ENCODE results near the gene PNP.
"Not testable (repeated sequence)": the region's sequence is repeated elsewhere in the genome, so short reads cannot be mapped to it uniquely, and the experiment has no call there.

The PNP gene

GRCh38 chr14:20493634-20494033 is 24.4 kb downstream of the PNP start:
- peak overlapping the region; percentile 66; the same call in 1 of the 2 replicates for H3K27ac ChIP-seq (ENCODE audit: low read depth, low read length)
- H3K9ac ChIP-seq (ENCODE audit: low read length) = peak overlapping the region; percentile 50

GRCh38 chr14:20494935-20495766 is 25.9 kb downstream of the PNP start:
- Histone ChIP-seq H3K4me1 (ENCODE audit: control insufficient read depth, insufficient read depth, low read length) (peaks cover 55% of the 10 kb centered on the region), H3K36me3 (ENCODE audit: control insufficient read depth, insufficient read depth, low read length) (no peaks in the 10 kb centered on the region), H3K27ac (ENCODE audit: low read depth, low read length) (peak overlapping the region; percentile 81; the same call in 1 of the 2 replicates), H3K9me3 (ENCODE audit: control insufficient read depth, insufficient read depth, low read depth, low read length) (no peaks in the 10 kb centered on the region; the same call in 1 of the 2 replicates), H3K27me3 (ENCODE audit: control insufficient read depth, insufficient read depth, low read length) (no peaks in the 10 kb centered on the region), H3K9ac (ENCODE audit: low read length) (peak overlapping the region; percentile 84), H3K4me3 (ENCODE audit: low read depth, low read length) (peak overlapping the region; percentile 0; the same call in 1 of the 2 replicates)

More at GRCh38 chr14:20493634-20494033, 24.4 kb downstream of the PNP start:
- H3K9me3 ChIP-seq (ENCODE audit: control insufficient read depth, insufficient read depth, low read depth, low read length) = no peaks in the 10 kb centered on the region; the same call in 1 of the 2 replicates
- H3K4me3 ChIP-seq (ENCODE audit: low read depth, low read length) = no peak overlapping the region
- H3K4me1 ChIP-seq (ENCODE audit: control insufficient read depth, insufficient read depth, low read length) = peaks cover 52% of the 10 kb centered on the region
- no peaks in the 10 kb centered on the region for H3K27me3 ChIP-seq (ENCODE audit: control insufficient read depth, insufficient read depth, low read length)
- H3K36me3 ChIP-seq (ENCODE audit: control insufficient read depth, insufficient read depth, low read length) = no peaks in the 10 kb centered on the region

- Histone ChIP-seq H3K27ac (ENCODE audit: low read depth, low read length) (peak overlapping the region; percentile 74; the same call in 1 of the 2 replicates), H3K4me1 (ENCODE audit: control insufficient read depth, insufficient read depth, low read length) (peaks cover 45% of the 10 kb centered on the region), H3K36me3 (ENCODE audit: control insufficient read depth, insufficient read depth, low read length) (no peaks in the 10 kb centered on the region), H3K9ac (ENCODE audit: low read length) (peak overlapping the region; percentile 49), H3K4me3 (ENCODE audit: low read depth, low read length) (no peak overlapping the region), H3K9me3 (ENCODE audit: control insufficient read depth, insufficient read depth, low read depth, low read length) (peaks cover 7% of the 10 kb centered on the region; the same call in 1 of the 2 replicates), H3K27me3 (ENCODE audit: control insufficient read depth, insufficient read depth, low read length) (no peaks in the 10 kb centered on the region)
Measured at GRCh38 chr14:20498622-20499021, 29.4 kb downstream of the PNP start.

- H3K4me3 ChIP-seq (ENCODE audit: low read depth, low read length) = no peak overlapping the region
Measured at GRCh38 chr14:20499108-20499507, 29.9 kb downstream of the PNP start.

GRCh38 chr14:20499881-20500280 is 30.7 kb downstream of the PNP start:
- Histone ChIP-seq H3K4me1 (ENCODE audit: control insufficient read depth, insufficient read depth, low read length) (peaks cover 39% of the 10 kb centered on the region), H3K36me3 (ENCODE audit: control insufficient read depth, insufficient read depth, low read length) (no peaks in the 10 kb centered on the region), H3K27me3 (ENCODE audit: control insufficient read depth, insufficient read depth, low read length) (no peaks in the 10 kb centered on the region), H3K27ac (ENCODE audit: low read depth, low read length) (peak overlapping the region; percentile 35; the same call in 1 of the 2 replicates), H3K9me3 (ENCODE audit: control insufficient read depth, insufficient read depth, low read depth, low read length) (peaks cover 11% of the 10 kb centered on the region), H3K4me3 (ENCODE audit: low read depth, low read length) (no peak overlapping the region; the same call in 1 of the 2 replicates), H3K9ac (ENCODE audit: low read length) (no peak overlapping the region)

More at GRCh38 chr14:20499108-20499507, 29.9 kb downstream of the PNP start:
- H3K27ac ChIP-seq (ENCODE audit: low read depth, low read length) = peak overlapping the region; percentile 74; the same call in 1 of the 2 replicates
- H3K9me3 ChIP-seq (ENCODE audit: control insufficient read depth, insufficient read depth, low read depth, low read length) = peaks cover 8% of the 10 kb centered on the region; the same call in 1 of the 2 replicates
- peaks cover 42% of the 10 kb centered on the region for H3K4me1 ChIP-seq (ENCODE audit: control insufficient read depth, insufficient read depth, low read length)
- H3K9ac ChIP-seq (ENCODE audit: low read length) = peak overlapping the region; percentile 49
- H3K27me3 ChIP-seq (ENCODE audit: control insufficient read depth, insufficient read depth, low read length) = no peaks in the 10 kb centered on the region
- H3K36me3 ChIP-seq (ENCODE audit: control insufficient read depth, insufficient read depth, low read length) = no peaks in the 10 kb centered on the region

- H3K4me1 ChIP-seq (ENCODE audit: control insufficient read depth, insufficient read depth, low read length) = peaks cover 26% of the 10 kb centered on the region
- H3K4me3 ChIP-seq (ENCODE audit: low read depth, low read length) = no peak overlapping the region
- no peak overlapping the region for H3K27ac ChIP-seq (ENCODE audit: low read depth, low read length)
Measured at GRCh38 chr14:20501346-20501745, 32.1 kb downstream of the PNP start.

GRCh38 chr14:20503898-20504297 is 34.7 kb downstream of the PNP start:
- no peak overlapping the region for H3K27ac ChIP-seq (ENCODE audit: low read depth, low read length)
- H3K9ac ChIP-seq (ENCODE audit: low read length) = no peak overlapping the region
- H3K4me3 ChIP-seq (ENCODE audit: low read depth, low read length) = no peak overlapping the region
- H3K9me3 ChIP-seq (ENCODE audit: control insufficient read depth, insufficient read depth, low read depth, low read length) = peaks cover 14% of the 10 kb centered on the region
- H3K4me1 ChIP-seq (ENCODE audit: control insufficient read depth, insufficient read depth, low read length) = peaks cover 14% of the 10 kb centered on the region
- no peaks in the 10 kb centered on the region for H3K27me3 ChIP-seq (ENCODE audit: control insufficient read depth, insufficient read depth, low read length)
- H3K36me3 ChIP-seq (ENCODE audit: control insufficient read depth, insufficient read depth, low read length) = no peaks in the 10 kb centered on the region

More at GRCh38 chr14:20501346-20501745, 32.1 kb downstream of the PNP start:
- Histone ChIP-seq H3K27me3 (ENCODE audit: control insufficient read depth, insufficient read depth, low read length) (no peaks in the 10 kb centered on the region), H3K9ac (ENCODE audit: low read length) (no peak overlapping the region), H3K9me3 (ENCODE audit: control insufficient read depth, insufficient read depth, low read depth, low read length) (peaks cover 12% of the 10 kb centered on the region), H3K36me3 (ENCODE audit: control insufficient read depth, insufficient read depth, low read length) (no peaks in the 10 kb centered on the region)

GRCh38 chr14:20506276-20506675 is 37.1 kb downstream of the PNP start:
- not testable (repeated sequence) for H3K27ac ChIP-seq (ENCODE audit: low read depth, low read length); H3K36me3 ChIP-seq (ENCODE audit: control insufficient read depth, insufficient read depth, low read length); H3K4me1 ChIP-seq (ENCODE audit: control insufficient read depth, insufficient read depth, low read length); H3K27me3 ChIP-seq (ENCODE audit: control insufficient read depth, insufficient read depth, low read length); H3K4me3 ChIP-seq (ENCODE audit: low read depth, low read length); H3K9ac ChIP-seq (ENCODE audit: low read length)
- peaks cover 11% of the 10 kb centered on the region for H3K9me3 ChIP-seq (ENCODE audit: control insufficient read depth, insufficient read depth, low read depth, low read length)

GRCh38 chr14:20506752-20507151 is 37.5 kb downstream of the PNP start:
- H3K9ac ChIP-seq (ENCODE audit: low read length); H3K4me1 ChIP-seq (ENCODE audit: control insufficient read depth, insufficient read depth, low read length); H3K27me3 ChIP-seq (ENCODE audit: control insufficient read depth, insufficient read depth, low read length); H3K9me3 ChIP-seq (ENCODE audit: control insufficient read depth, insufficient read depth, low read depth, low read length); H3K27ac ChIP-seq (ENCODE audit: low read depth, low read length); H3K4me3 ChIP-seq (ENCODE audit: low read depth, low read length); H3K36me3 ChIP-seq (ENCODE audit: control insufficient read depth, insufficient read depth, low read length): not testable (repeated sequence)

GRCh38 chr14:20507537-20507936 is 38.3 kb downstream of the PNP start:
- not testable (repeated sequence) for H3K36me3 ChIP-seq (ENCODE audit: control insufficient read depth, insufficient read depth, low read length)

GRCh38 chr14:20508367-20508766 is 39.2 kb downstream of the PNP start:
- Histone ChIP-seq H3K27ac (ENCODE audit: low read depth, low read length) (no peak overlapping the region), H3K9me3 (ENCODE audit: control insufficient read depth, insufficient read depth, low read depth, low read length) (peaks cover 7% of the 10 kb centered on the region), H3K9ac (ENCODE audit: low read length) (no peak overlapping the region), H3K4me1 (ENCODE audit: control insufficient read depth, insufficient read depth, low read length) (peaks cover 7% of the 10 kb centered on the region; the same call in 1 of the 2 replicates), H3K4me3 (ENCODE audit: low read depth, low read length) (no peak overlapping the region), H3K36me3 (ENCODE audit: control insufficient read depth, insufficient read depth, low read length) (no peaks in the 10 kb centered on the region), H3K27me3 (ENCODE audit: control insufficient read depth, insufficient read depth, low read length) (no peaks in the 10 kb centered on the region)

More at GRCh38 chr14:20507537-20507936, 38.3 kb downstream of the PNP start:
- H3K27me3 ChIP-seq (ENCODE audit: control insufficient read depth, insufficient read depth, low read length); H3K4me3 ChIP-seq (ENCODE audit: low read depth, low read length); H3K9ac ChIP-seq (ENCODE audit: low read length); H3K4me1 ChIP-seq (ENCODE audit: control insufficient read depth, insufficient read depth, low read length); H3K9me3 ChIP-seq (ENCODE audit: control insufficient read depth, insufficient read depth, low read depth, low read length); H3K27ac ChIP-seq (ENCODE audit: low read depth, low read length): not testable (repeated sequence)
